Choroid plexus epithelial cell (primary cell): Measurements from ENCODE around the gene TRIM45.
"Not testable (repeated sequence)": the region's sequence is repeated elsewhere in the genome, so short reads cannot be mapped to it uniquely, and the experiment has no call there.

Source experiments
- DNase-seq: peaks from one replicate; pipeline ENCODE4 v3.0.0-alpha.2; 2010; ENCODE audit warnings: low read depth
- H3K4me3 ChIP-seq: 2 replicates; pipeline ENCODE4 v1.5.1; 2011; ENCODE audit warnings: low read depth, mild to moderate bottlenecking, control low read depth, low read length, moderate library complexity
- CTCF ChIP-seq: conservative IDR thresholded peaks from 2 replicates; pipeline ENCODE4 v1.5.1; 2011; ENCODE audit warnings: low read depth, mild to moderate bottlenecking, control low read depth, inconsistent platforms, low read length, moderate library complexity

The TRIM45 gene

DNA sequence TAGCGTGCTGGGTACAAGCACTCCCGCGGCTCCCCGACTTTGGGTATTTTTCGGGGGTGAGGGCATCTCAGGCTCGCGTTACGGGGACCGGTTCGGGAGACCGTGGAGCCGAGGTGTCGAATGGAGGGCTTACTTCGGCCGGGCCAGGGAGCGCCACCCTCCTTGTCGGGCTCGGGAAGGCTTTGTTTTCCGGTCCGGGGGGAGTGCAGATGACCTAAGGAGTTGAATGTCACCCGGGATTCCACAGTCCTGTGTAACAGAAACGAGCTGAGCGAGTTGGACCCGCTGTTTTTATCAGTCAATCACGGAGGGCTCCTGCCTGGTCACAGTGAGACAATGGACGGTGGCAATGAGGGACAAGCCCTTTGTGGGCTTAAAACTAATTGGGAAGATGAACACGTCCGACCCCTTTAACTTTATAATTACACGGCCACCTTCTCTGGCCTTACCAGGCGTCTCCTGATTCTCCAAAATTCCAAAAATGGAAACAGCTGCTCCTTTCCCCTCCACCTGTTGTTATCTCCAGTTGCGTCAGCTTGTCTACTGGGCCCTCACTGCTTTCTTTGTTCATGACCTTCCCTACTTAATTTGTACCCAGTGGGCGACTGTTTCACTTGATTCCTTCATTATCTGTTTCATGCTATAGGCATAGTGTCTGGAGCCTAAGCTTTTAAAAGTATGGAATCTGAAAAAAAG, 929 bp upstream of the TRIM45 start:
- no peak for TF ChIP-seq CTCF
- peak overlapping the region; percentile 91 for H3K4me3 ChIP-seq
- no peak for DNase-seq

- H3K4me3 ChIP-seq: peak overlapping the region; percentile 91
- DNase-seq: no peak
- TF ChIP-seq CTCF: no peak
Observed at GRCh38 chr1:117120774-117121588, 568 bp downstream of the TRIM45 start.

DNA sequence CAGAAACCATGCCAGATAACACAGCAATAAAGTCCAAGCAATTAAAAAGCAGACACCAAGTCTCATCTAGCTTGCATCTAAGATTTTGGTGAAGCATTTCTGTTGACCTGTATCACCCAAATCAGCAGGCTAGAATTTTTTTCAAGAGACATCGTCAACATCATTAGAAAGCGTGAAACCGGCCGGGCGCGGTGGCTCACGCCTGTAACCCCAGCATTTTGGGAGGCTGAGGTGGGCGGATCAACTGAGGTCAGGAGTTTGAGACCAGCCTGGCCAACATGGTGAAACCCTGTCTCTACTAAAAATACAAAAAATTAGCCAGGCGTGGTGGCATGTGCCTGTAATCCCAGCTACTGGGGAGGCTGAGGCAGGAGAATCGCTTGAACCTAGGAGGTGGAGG, 2.4 kb downstream of the TRIM45 start:
- not testable (repeated sequence) for DNase-seq, H3K4me3 ChIP-seq

DNA sequence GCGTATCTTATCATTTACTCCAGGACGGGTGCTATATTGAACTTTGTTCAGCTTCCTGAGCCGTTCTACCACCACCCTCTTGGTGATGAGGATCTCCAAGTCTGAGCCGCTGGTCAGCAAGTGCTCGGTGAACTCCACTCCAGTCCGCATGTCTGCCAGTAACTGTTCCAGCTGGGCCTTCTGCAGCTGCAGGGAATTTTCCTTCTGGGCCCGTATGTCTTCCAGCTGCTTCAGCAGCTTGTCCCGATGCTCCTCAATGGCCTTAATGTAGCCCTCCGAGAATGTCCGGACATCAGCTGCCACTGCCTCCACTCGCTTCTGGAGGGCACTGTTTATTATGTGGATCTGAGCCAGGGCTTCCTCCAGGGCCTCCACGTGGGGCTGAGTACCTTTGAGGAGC, 3.4 kb downstream of the TRIM45 start:
- DNase-seq: no peak
- H3K4me3 ChIP-seq: no peak overlapping the region
- no peak for TF ChIP-seq CTCF

- no peak for TF ChIP-seq CTCF
- H3K4me3 ChIP-seq: no peak overlapping the region
- DNase-seq: no peak
Observed at GRCh38 chr1:117117697-117118096, 3.9 kb downstream of the TRIM45 start.

DNA sequence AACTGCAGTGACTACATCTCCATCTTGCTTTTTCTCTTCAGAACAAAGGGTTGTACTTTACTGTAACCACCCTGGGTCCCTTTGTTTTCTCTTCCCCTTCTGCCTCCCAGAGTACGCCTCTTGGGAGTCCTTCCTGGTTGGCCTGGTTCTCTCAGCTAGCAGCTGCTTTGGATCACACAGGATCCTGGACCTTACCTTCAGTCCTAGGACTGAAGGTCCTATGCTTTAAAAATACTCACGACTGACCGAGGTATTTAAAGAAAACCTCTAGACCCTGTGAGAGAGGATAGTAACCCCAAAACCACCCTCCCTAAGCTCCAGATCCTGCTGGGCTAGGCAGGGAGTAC, 4.8 kb downstream of the TRIM45 start:
- no peak for TF ChIP-seq CTCF
- no peak for DNase-seq
- no peak overlapping the region for H3K4me3 ChIP-seq

- TF ChIP-seq CTCF: no peak
- no peak for DNase-seq
Observed at GRCh38 chr1:117116090-117116783, 5.3 kb downstream of the TRIM45 start.

More at GRCh38 chr1:117116090-117116783, 5.3 kb downstream of the TRIM45 start:
- no peak overlapping the region for H3K4me3 ChIP-seq
